T47D (cell line): ENCODE data around the gene PRKN.

Experiments used
- DNase-seq, 2 experiments: peaks; one replicate each; pipeline versions ENCODE4 v3.0.0 to v3.0.0-alpha.2; 2011 to 2012; ENCODE audit warnings: low read depth in 1 of 2, low spot score in 1 of 2
- JUND ChIP-seq: IDR thresholded peaks from 2 replicates; pipeline ENCODE4 v1.6.1; 2012; ENCODE audit warnings: low read depth
- in situ Hi-C: cut with HindIII; loops from 2 replicates; pipeline ENCODE4 v1.10.0; 2016; ENCODE audit warnings: low sequenced_read_pairs, low pct_unique_long_range_greater_than_20kb

Gene PRKN

DNA sequence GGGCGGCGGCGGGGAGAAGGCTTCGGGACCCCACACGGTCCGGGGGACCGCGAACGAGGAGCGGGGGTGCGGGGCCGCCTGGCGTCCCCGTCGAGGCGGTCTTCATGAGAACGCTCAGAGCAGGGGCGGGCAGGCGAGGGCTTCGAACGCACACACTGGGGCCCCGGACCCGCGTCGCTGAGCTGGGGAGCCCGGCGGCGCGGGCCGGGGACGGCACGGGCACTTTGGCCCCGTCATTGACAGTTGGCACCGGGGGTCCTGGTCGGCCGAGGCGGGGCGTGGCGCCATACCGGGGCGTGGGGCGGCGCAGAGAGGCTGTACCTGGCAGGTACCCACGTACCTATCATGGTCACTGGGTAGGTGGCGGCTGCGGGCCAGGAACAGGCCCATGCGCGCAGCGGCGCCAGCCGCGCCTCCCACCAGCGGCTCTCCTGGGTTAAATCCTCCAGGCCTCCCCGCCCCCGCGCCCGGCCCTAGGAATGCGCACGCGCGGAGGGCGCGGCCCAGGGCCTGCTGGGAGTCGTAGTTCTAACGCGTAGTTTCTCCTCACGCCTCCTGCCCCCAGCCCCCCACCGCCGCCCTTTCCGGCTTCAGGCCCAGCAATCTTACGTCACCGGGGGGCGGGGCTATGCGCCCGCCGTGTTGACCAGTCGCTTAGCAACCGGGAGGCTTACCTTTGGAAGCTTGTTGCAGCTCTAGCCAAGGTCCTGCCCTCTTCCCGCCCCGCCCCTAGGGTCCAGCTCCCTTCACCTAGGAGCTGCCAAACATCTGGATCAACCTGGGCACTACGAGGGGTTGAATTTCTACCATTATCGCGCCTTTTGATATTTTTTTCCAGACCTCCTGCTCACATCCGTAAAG lies at the start of gene PRKN, which contains the start of gene PACRG:
Gene PRKN (minus strand): TSS at position 445 of the 861 bp plus-strand sequence.
Gene PACRG (plus strand): TSS at position 653 of the 861 bp plus-strand sequence.
- peak; percentile 81 to 97 for DNase-seq
- TF ChIP-seq JUND = no peak
- in situ Hi-C loops = no loop called here

DNA sequence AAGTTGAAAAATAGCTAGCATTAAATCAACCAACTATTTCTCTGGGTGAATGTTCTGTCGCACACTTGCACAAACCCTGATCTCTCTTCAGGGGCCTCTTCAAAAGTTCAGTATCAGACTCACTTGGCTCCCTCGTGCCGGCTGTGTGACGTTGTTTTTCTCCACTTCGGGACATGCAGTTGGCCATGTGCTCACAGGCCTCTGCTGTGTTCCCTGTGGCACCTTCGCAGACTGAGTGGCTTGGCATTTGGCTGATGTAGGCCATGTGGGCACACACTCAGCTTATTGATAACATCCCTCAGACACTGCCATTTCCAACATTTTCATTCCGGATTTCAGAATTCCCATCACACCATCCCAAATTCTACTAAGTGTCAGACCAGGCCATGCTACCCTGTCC lies 49.5 kb upstream of the PRKN start:
- DNase-seq = no peak
- TF ChIP-seq JUND = no peak
- in situ Hi-C loops = no loop called here

DNA sequence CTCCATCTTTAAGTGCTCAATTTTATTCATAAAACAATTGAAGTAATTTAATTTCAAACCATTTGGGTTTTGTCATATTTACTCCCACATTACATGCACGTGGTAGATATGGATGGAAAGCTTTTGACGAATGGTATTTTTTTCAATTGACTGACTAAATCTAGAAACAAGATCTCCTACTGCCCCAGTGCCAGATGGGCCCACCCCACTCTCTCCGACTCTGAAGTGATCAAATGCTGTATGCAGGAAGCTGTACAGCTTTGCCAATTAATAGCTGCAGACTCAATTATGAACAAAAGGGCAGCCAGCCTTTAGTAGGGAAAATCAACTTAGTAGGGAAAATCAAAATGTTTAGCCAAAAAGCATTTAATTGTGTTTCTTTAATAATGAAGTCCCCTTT lies 46.4 kb upstream of the PRKN start:
- no peak for TF ChIP-seq JUND
- no peak for DNase-seq
- in situ Hi-C loops = no loop called here

DNA sequence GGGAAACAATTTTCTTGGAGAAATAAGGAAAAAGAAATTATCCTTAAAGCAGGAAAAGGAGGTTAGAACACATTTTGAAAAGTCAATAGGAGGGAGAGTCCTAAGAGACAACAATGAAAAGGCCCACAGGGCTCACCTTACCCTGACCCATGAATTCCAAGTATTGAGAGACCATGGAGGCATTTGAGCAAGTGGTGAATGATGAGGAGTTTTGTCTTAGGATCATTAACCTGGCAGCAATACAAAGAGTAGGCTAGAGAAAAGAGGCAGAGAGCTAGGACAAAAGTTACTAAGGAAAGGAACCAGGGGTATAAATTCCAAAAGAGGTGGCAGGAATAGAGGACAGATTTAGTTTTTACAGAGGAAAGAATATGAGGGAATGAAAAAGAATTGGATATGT lies 44.9 kb upstream of the PRKN start:
- no peak for TF ChIP-seq JUND

DNA sequence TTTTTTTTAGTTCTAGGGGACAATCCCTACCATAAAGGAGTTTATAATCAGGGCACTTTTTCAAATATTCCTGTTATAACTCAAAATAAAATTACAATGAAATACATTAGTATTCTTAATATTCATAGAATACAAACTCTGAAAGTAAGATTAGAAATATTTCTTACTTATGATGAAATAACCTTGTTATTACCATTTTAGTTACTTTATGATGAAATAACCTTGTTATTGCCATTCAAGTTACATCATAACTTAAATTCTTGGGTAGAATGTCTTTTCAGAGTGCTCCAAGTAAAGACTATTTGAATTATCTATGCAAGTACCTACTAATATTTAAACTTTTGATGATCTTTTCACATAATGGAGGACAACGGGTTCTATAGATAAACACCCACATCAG lies 43.4 kb upstream of the PRKN start:
- no peak for TF ChIP-seq JUND
- in situ Hi-C loops = no loop called here
- no peak for DNase-seq

More for the DNA sequence above, 44.9 kb upstream of the PRKN start:
- no peak for DNase-seq
- in situ Hi-C loops = no loop called here

DNA sequence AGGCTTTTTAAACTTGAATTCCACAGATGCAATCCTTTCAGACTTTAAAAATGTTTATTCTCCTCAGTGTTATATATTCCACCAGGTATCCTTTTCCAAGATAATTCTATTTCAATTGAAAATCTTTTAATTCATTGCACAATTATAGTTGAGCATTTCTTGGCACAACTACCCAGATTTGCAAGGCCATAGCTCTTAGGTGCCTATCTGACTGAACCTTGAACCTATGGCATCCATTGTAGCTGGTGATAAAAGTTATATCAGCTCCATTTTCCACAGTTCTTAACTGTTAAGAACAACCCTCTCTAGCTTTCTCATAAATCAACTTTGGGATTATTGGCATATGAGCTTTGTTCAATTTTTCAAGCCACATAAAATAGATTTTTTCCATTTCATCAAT lies 42.6 kb upstream of the PRKN start:
- in situ Hi-C loops = no loop called here
- no peak for TF ChIP-seq JUND

DNA sequence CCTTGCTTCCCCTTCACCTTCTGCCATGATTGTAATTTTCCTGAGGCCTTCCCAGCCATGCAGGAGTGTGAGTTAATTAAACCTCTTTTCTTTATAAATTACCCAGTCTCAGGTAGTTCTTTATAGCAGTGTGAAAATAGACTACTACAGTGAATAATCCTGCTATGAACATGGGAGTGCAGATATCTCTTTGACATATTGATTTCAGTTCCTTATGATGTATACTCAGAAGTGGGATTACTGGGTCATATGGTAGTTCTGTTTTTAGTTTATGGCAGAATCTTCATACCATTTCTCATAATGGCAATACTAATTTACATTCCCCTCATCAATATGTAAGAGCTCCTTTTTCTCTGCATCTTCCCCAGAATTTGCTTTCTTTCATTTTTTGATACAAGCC lies 26.2 kb upstream of the PRKN start:
- DNase-seq = no peak
- in situ Hi-C loops = no loop called here
- no peak for TF ChIP-seq JUND

More for the DNA sequence above, 42.6 kb upstream of the PRKN start:
- no peak for DNase-seq

DNA sequence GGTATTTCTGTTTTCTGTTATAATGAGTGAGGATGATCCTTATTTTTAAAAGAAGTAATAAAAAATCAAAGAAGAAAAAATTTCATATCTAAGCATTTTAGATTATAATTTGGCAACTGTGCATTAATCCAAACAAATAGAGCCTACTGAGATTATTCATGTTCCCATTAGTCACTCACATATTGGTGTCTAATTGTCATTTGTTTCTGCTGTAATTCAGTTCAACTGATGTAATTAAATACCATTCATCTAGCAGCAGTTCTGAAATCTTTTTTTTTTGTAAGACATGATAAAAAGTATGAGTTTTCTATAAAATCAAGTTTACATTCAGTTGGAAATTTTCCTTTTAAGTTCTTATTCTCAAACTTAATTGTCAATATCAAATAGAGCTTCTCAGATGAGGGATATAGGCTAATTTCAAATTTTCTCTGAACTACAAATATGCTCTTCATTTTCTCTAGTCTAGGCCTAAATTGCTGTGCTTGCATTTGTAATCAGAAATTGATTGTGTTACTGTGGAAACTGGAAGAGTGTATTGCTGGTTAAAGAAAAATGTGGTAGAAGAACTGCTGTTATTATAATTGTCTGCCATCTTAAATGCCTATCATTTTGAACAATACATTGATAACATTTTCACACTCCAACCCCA lies 23.8 kb upstream of the PRKN start:
- in situ Hi-C loops = no loop called here
- no peak for TF ChIP-seq JUND
- DNase-seq = no peak

DNA sequence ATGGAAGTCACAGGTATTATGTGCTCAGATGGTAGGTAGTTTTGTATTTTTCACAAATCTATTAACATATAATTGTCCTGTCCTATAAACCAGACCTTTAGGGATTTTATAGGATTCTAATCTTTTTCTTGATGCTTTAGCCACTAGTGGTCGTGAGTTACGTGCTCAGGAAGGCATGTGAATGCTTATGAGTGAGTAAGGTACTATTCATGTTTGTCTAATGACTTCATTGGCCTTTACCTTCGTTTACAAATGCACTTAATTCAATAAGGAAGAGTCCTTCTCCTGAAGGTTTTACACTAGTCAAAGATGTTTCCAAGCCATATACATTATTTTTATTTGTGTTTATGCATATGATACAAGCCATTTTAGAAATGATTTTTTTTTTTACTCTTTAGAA lies 23.2 kb upstream of the PRKN start:
- in situ Hi-C loops = no loop called here
- no peak for DNase-seq
- no peak for TF ChIP-seq JUND

DNA sequence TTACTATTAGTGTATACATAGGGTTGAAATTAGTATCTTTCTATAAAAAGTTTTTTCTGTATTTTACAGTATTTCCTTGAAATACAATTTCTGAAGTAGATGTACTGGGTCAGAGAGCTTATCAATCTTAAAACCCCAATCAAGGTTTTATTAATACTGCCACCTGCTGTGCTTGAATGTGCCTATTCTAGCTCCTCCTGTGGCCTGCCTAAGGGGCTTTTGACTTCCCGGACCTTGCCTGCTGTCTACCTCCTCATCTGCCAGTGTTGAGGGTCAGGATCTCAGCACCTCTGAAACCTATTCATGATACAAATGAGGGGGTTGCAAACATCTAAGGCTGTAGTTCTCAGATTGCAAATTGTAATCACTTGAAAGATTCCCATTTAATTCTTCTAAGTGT lies 9.4 kb upstream of the PRKN start:
- TF ChIP-seq JUND = no peak
- in situ Hi-C loops = no loop called here

DNA sequence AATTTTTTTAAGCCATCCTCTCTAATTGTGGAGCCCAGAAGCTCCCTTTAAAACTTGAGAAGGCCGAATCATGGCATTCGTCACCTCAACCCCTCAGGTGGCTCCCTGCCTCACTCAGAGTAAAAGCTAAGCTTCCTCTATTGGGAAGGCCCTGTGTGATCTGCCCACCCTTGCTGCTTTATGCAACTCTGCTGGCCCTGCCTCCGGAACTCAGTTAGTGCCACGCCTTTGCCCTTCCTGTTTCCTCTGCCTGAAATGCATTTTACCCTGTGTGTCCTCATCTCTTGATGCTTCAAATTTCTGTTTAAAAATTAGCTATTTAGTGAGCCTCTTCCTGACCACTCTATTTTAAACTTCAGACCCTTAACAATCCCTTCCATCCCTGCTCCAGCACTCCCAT lies 5.9 kb upstream of the PRKN start:
- in situ Hi-C loops = no loop called here
- no peak for DNase-seq
- TF ChIP-seq JUND = no peak

More for the DNA sequence above, 9.4 kb upstream of the PRKN start:
- DNase-seq = no peak

DNA sequence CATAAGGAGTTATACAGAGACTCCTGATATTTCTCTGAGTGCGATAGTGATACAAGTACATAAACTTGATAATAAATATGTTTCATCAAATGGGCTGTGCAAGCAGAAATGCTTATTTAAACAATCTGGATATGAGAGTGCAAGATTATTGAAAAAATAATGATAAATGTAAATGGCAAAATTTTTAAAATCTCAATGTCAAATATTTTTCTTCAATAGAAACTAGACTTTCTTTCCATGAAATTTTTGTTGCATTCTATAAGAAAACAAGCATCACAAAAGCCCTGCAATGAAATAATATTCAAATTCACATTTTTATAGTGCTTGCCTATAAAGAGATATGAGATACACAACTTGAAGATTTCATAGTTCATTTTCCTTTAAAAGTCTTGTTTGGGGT lies 2.9 kb upstream of the PRKN start:
- no peak for TF ChIP-seq JUND
- in situ Hi-C loops = no loop called here
- DNase-seq = no peak

DNA sequence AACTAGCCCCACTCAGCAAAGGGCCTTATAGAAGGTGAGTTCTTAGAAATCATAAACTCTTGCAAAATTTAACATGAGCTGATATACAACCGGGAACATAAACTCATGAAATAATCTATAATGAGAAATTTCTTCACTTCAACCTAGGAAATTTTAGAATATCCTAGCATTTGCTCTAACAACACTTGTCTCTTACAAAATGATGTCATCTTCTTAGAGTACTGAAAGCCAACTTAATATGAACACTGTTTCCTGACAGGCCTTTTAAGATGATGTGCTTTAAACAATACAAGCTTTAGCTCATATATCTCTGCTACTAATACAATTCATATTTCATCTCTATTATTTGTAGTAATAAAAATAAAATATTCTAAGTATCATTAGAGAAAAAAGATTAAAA lies 1.1 kb upstream of the PRKN start:
- no peak for DNase-seq
- no peak for TF ChIP-seq JUND
- in situ Hi-C loops = no loop called here
